Fibroblast of villous mesenchyme (primary cell): ENCODE data around the gene ZNF618. TPM values are rescaled to one million over a fixed set of nuclear protein-coding genes. Genes with fewer than 3 reads are reported as not detected.

Experiments
- DNase-seq: peaks from one replicate; pipeline ENCODE4 v3.0.0-alpha.2; 2010; ENCODE audit warnings: low read depth
- H3K4me3 ChIP-seq: 2 replicates; pipeline ENCODE4 v1.5.1; 2011; ENCODE audit warnings: low read depth, mild to moderate bottlenecking, low read length
- total RNA-seq: library from RNA; depleted of rRNA; stranded (reverse); fragments of >200 nt; gene quantifications from 2 replicates; pipeline ENCODE4 v1.2.3, GENCODE V29; 2012
- TF ChIP-seq, protein P1 (sequence below): IDR thresholded peaks from 2 replicates; pipeline ENCODE4 v1.5.1; 2012; ENCODE audit warnings: low read depth, mild to moderate bottlenecking, low read length; ENCODE audit not compliant: insufficient read depth

ZNF618 gene
- total RNA-seq, 1 donor, result 12.5 TPM

DNA sequence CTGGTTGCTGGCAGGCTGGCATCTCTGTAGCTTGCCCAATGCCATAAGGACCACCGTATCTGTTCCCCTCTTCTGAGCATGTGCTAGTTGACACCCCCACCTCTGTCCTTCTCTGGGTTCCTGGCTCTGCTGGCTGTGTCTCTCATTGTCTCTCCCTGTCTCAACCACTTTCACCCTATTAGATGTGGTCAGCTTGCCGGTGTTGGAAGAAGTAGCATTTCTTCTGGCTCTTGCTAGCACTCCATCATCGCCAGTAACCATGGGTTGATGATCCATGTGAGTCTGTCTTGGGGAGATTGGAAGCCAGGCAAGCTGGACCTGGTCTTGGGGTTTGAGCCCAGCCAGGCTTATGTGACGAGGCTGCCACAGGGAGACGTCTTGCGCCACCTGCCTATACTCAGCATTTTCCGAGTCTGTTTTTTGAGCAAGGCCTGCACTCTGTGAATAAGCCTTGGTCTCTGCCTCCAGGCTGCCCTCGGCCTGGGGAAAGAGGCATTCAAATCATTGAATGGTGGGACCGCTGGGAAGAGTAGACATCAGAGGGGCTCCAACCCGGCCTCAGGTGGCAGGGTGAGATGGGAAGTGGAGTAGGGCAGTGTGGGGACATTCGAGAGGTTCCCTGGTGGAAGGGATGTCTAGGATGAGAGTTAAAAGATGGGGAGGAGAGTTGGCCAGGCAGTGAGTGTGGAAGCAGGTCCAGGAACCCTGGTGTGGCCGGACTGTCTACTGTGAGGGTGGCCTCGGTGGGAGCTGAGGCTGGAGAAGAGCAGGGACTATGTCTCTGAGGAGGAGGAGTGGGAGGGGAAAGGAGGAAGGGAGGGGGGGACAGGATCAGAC is 74.3 kb downstream of the ZNF618 start:
- no peak for DNase-seq

DNA sequence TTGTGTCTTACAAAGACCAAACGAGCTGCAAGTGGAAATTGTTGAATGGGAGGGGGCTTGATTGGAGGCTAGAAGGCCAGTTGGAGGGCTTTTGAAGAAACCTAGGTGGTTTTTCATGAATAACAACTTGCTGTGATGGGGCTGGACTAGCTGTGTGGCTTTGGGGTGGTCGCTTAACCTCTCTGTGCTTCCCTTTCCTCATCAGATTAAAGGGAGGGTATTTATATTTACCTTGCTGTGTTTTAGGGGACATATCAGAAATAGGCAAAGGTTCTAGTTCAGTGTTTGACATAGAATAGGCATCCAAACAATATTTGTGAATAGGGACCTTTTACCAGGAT is 74.9 kb downstream of the ZNF618 start:
- TF ChIP-seq, protein P1, sequence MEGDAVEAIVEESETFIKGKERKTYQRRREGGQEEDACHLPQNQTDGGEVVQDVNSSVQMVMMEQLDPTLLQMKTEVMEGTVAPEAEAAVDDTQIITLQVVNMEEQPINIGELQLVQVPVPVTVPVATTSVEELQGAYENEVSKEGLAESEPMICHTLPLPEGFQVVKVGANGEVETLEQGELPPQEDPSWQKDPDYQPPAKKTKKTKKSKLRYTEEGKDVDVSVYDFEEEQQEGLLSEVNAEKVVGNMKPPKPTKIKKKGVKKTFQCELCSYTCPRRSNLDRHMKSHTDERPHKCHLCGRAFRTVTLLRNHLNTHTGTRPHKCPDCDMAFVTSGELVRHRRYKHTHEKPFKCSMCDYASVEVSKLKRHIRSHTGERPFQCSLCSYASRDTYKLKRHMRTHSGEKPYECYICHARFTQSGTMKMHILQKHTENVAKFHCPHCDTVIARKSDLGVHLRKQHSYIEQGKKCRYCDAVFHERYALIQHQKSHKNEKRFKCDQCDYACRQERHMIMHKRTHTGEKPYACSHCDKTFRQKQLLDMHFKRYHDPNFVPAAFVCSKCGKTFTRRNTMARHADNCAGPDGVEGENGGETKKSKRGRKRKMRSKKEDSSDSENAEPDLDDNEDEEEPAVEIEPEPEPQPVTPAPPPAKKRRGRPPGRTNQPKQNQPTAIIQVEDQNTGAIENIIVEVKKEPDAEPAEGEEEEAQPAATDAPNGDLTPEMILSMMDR, result no peak
- H3K4me3 ChIP-seq, result no peak overlapping the region
- DNase-seq, result no peak

More for the DNA sequence above, 74.3 kb downstream of the ZNF618 start:
- TF ChIP-seq, protein P1, result no peak
- H3K4me3 ChIP-seq, result no peak overlapping the region

DNA sequence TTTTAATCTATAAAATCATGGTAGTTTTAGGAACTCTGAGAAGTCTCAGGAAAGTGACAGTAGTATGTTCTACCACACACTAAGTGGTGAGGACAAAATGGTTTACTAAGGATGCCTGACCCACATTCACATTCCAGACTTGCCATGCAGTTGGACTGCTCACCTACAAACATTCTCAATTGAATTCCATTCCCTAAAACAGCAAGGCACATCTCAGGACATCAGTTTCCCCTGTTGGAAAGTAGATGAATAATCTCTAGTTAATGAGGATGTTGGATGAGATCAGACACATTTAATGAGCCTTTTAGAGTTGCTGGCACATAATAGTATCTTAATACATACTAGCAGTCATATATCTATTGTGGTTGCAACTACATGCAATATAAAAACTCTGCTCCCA is 76.6 kb downstream of the ZNF618 start:
- no peak for DNase-seq
- H3K4me3 ChIP-seq, result no peak overlapping the region

DNA sequence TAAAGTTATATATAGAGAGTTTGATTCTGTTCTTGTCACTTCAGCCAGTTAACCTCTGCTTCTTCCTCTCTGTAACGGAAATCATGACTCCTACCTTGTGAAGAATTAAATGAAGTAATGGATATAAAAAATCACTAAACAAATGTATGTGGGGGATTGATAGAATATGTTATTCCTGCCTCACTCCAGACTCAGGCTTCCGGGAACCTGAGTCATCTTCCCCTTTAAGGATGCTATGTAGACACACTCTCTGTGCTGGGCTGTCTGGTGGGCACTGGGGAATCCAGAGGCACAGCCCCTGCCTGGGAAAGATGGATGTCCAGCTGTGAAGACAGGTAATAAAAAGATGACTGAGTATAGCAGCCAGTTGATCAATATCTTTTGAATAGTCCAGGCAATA is 77.4 kb downstream of the ZNF618 start:
- DNase-seq, result peak; percentile 29
- TF ChIP-seq, protein P1, result no peak
- no peak overlapping the region for H3K4me3 ChIP-seq

More for the DNA sequence above, 76.6 kb downstream of the ZNF618 start:
- TF ChIP-seq, protein P1, result no peak

DNA sequence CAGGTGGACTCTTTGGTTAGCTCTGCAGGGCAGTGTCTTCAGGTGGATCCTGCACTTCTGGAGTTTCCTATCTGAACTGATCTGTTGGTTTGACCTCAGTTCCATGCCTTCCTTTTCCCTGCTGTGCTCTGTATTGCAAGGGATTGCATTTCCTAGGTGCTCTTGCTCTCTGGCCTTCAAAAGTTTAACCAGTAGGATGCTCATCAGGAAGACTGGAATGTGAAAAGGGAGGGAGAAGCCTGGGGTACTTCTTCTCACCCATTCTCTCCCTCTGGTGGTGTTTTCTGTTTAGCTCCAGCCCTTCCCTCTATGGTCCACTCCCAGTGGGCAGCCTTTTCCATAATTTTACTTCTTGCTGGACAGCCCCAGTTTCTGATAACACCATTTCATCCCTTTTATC is 78.5 kb downstream of the ZNF618 start:
- no peak for DNase-seq
- no peak overlapping the region for H3K4me3 ChIP-seq
- TF ChIP-seq, protein P1, result no peak

DNA sequence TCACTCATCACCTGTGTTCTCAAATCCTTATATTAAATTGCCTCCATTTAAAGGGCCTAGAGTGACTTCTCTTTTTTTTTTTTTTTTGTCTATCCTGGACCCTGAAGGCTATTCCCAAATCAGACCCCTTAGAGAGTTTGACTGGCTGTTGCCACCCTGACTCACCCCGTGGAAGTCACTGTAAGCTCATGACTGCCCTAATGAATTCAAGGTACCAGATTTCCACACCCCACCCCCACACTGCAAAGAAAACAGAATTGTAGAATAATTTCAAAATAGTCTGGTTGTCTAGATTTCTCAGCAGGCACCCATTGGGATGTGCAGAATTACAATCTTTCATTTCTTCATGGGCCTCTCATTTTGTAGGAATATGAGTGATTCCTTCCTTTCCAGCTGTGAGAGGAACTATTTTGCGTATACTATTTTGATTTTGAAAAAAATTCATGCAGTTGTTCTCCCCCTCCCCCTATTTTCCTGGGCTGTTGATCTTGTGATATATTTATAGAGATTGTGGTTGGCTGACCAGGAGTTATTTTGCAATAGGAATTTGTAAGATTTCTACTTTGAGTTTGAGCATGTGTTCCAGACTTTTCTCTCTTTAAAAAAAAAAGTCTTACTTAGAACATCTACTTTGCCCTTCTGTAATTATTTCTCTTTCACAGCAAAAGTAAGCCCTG is 79.1 kb downstream of the ZNF618 start:
- TF ChIP-seq, protein P1, result no peak
- peak; percentile 94 for DNase-seq
- peak overlapping the region; percentile 10 for H3K4me3 ChIP-seq
